HG03159 (cell line): ENCODE results near the gene RSBN1L.

Experiments used
- ATAC-seq: cut with Tn5 transposase; IDR thresholded peaks from one replicate; pipeline ENCODE4 v1.9.1; 2021; ENCODE audit warnings: mild to moderate bottlenecking, moderate library complexity; ENCODE audit not compliant: unreplicated experiment

The RSBN1L gene

DNA sequence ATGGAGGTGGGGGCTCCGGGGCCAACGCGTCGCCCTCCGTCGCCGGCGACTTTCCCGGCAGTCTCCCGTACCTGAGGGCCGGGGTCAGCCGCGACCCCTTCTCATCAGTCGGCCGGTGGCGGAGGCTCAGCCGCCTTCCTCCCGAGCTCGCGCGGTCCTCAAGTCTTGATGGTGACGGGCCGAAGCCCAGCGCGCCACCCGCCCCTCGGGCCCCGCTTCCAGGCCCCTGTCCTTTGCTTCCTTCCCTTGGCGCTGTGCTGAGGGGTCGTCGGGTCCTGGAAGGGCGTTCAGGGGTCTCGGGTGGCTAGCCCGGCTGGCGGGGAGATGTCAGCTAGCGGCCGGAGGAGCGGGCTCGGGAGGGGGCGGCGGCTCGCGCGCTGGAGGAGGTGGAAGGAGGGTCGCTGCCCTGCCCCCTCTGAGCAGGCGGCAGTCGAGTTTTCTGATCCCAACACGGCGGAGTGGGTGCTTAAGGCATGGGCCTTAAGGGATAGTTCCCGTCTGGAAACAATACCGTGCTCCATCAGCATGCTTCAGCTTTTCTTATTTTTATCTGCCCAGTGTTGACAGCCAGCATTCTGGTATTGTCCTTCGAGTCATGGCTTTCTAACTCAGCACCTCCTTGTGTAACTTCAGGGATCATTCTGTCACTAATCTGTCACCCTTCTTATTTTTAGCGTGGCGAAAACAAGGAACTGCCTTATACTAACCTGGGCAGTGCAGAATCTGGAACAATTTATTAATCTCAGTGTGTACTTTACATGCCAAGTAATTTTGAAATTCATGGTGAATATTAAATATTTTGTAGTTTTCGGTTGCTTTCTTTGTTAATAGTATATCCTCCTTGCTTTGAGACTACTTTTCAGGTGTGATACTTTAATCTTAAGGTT is 103.1 kb downstream of the RSBN1L start:
- peak; percentile 9 for ATAC-seq

DNA sequence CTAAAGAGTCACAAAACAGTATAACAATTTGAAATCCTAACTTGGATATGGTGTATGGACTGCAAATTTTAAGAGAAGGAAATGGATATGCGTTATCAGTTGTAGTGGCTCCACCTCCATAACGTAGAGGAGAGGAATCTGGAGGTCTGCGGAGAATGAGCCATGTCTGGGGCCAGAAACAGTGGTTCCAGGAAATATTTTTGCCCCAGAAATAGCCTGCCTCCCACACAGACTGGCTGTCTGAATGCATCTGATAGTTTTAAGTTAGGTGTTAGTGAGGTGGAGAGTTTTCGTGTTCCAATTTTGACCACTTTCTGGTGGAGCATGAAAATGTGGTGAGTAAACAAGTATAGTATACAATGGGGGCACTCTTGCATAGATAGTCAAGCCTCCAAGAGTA is 103.9 kb downstream of the RSBN1L start:
- no peak for ATAC-seq

GRCh38 chr7:77800730-77801129 is 104.5 kb downstream of the RSBN1L start:
- no peak for ATAC-seq

- ATAC-seq: no peak
Observed at GRCh38 chr7:77802557-77803405, 106.5 kb downstream of the RSBN1L start.

GRCh38 chr7:77806425-77806824 is 110.2 kb downstream of the RSBN1L start:
- no peak for ATAC-seq

DNA sequence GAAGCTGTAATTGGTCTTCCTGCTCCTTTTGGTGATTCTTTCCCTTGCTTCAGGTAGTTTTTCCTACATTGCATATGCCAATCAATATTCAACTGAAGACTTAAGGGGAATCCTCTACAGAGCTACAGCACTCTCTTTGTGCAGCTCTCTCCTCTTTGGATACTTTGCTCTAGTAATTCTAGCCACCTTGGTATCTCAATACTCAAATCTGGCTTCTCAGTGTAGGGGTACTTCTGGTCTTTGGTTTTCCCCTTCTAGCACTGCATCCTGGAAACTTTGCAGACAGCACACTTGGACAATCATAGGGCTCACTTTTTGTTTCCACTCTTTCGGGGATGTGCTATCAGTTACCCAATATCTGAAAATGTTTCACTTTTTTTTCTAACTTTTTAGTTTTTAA is 112.3 kb downstream of the RSBN1L start:
- ATAC-seq: no peak

- no peak for ATAC-seq
Observed at GRCh38 chr7:77811516-77812289, 115.4 kb downstream of the RSBN1L start.

GRCh38 chr7:77812290-77812685 is 116.0 kb downstream of the RSBN1L start:
- no peak for ATAC-seq

- ATAC-seq: no peak
Observed at GRCh38 chr7:77813180-77813579, 116.9 kb downstream of the RSBN1L start.

- no peak for ATAC-seq
Observed at GRCh38 chr7:77819021-77819420, 122.8 kb downstream of the RSBN1L start.

DNA sequence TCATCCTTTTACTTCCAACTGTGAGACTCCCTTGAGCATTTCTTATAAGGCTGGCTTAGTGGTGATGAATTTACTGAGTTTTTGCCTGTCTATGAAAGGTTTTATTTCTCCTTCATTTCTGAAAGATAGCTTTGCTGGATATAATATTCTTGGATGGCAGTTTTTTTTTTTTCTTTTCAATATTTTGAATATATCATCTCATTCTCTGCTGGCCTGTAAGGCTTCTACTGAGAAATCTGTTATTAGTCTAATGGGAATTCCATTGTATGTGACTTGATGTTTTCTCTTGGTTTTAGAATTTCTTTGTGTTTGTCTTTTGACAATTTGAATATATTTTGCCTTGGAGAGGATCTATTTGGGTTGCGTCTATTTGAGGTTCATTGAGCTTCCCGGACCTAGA is 124.7 kb downstream of the RSBN1L start:
- no peak for ATAC-seq

DNA sequence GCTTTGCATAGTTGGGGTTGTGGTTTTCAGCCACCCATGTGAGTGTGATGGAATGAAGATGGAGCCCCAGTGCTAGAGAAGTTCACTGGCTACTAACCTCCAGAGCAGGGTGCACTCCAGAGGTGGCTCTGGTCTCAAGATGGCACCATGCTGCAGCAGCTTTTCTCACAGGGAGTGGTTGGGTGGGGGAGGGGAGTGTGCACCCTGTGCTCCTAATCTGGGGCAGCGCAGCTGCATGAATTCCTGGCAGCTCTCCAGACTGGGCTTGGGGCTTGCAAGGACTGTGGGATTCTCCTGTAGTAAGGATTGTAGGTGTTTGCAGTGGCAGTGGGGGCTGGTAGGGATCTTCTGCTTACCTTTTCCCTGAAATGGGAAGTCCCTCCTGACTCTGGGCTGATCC is 126.0 kb downstream of the RSBN1L start:
- no peak for ATAC-seq

DNA sequence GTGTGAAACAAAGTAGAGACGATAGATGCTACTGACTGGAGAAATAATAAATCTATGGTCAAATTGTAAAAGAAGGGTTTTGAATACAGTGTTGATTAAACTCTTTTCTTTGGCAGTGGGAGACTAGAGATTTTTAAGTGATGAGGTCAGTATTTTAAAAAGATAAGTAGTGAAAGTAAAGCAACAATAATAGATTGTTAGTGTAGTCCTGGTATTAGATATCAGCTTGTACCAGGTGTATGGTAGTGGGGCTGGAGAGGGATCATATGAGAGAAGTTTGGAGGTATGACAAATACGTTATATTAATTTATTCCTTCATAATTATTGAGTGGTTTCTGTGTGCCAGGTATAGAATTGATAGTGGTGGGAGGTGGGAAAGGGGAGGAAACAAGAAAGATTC is 127.5 kb downstream of the RSBN1L start:
- peak; percentile 31 for ATAC-seq

DNA sequence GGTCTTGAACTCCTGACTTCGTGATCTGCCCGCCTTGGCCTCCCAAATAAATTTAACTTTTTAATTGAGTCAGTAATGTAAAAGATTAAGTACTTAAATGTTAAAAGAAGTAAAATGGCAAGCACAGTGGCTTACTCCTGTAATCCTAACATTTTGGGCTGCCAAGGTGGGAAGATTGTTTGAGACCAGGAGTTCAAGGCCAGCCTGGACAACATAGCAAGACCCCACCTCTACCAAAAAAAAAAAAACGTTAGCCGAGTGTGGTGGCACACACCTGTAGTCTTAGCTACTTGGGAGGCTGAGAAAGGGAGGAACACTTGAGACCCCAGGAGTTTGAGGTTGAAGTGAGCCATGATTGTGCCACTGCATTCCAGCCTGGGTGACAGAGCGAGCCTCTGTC is 128.4 kb downstream of the RSBN1L start:
- ATAC-seq: no peak

DNA sequence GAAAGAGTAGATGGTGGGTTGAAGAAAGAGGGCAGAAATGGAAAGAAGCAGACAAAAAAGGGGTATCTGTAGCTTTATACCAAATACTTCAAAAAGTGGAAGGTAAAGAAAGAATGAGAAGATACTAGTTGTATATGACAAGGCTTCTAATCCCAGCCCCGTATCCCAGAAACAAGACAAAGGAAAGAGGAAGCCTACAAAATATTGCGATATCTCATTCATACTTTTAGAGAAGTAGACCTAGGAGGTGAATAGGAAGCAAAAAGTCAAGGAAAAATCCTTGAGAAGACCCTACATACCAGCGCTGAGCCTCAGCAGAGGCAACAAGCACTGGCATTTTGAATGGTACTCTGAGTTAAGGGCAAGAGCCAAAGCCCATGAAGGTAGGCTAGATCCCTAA is 128.9 kb downstream of the RSBN1L start:
- no peak for ATAC-seq

GRCh38 chr7:77826300-77826699 is 130.0 kb downstream of the RSBN1L start:
- ATAC-seq: no peak

- no peak for ATAC-seq
Observed at GRCh38 chr7:77827999-77828398, 131.7 kb downstream of the RSBN1L start.

- no peak for ATAC-seq
Observed at GRCh38 chr7:77830649-77831355, 134.5 kb downstream of the RSBN1L start.

- ATAC-seq: no peak
Observed at GRCh38 chr7:77831481-77831880, 135.2 kb downstream of the RSBN1L start.

DNA sequence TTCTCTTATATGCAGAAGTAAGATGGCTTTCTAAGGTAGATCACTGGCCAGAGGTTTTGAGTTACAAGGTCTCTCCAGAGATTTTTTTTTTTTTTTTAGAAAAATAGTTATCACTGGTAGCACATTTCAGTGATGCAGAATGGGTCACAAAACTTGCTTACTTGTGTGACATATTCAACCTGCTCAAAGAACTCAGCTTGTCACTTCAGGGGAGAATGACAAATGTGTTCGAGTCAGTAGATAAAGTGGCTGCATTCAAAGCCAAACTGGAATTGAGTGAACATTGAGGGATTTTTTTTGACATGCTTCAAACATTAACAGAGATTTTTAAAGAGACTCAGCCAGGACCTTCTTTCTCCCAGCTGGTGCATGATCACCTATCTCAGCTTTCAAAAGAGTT is 135.7 kb downstream of the RSBN1L start:
- ATAC-seq: no peak
